NCI-H446 (cell line): ENCODE data around the gene SMYD2.

Experiments used
- DNase-seq, 2 experiments: peaks; one replicate each; lab custom pipeline; 2025; lab: John Stamatoyannopoulos, UW

SMYD2 gene

GRCh38 chr1:214361636-214362035 is 80.7 kb downstream of the SMYD2 start:
- DNase-seq = no peak

- DNase-seq = no peak
These were observed 81.4 kb downstream of the SMYD2 start for GRCh38 chr1:214362188-214362882.

GRCh38 chr1:214363386-214363785 is 82.4 kb downstream of the SMYD2 start:
- DNase-seq = no peak

GRCh38 chr1:214364386-214364785 is 83.4 kb downstream of the SMYD2 start:
- peak in 1 of 2 experiments; percentile 91 for DNase-seq

GRCh38 chr1:214364786-214365295 is 83.9 kb downstream of the SMYD2 start:
- DNase-seq = peak; percentile 64 to 91

- DNase-seq = no peak
These were observed 86.9 kb downstream of the SMYD2 start for GRCh38 chr1:214367841-214368240.

GRCh38 chr1:214369364-214369763 is 88.4 kb downstream of the SMYD2 start:
- DNase-seq = no peak

- DNase-seq = no peak
These were observed 89.7 kb downstream of the SMYD2 start for GRCh38 chr1:214370615-214371014.

GRCh38 chr1:214372092-214372491 is 91.1 kb downstream of the SMYD2 start:
- DNase-seq = no peak

GRCh38 chr1:214377485-214377884 is 96.5 kb downstream of the SMYD2 start:
- no peak for DNase-seq

- no peak for DNase-seq
These were observed 96.9 kb downstream of the SMYD2 start for GRCh38 chr1:214377886-214378285.

GRCh38 chr1:214378492-214378891 is 97.5 kb downstream of the SMYD2 start:
- DNase-seq = no peak

- no peak for DNase-seq
These were observed 98.4 kb downstream of the SMYD2 start for GRCh38 chr1:214379236-214379970.

- no peak for DNase-seq
These were observed 99.4 kb downstream of the SMYD2 start for GRCh38 chr1:214380396-214380795.

GRCh38 chr1:214380986-214381695 is 100.2 kb downstream of the SMYD2 start:
- DNase-seq = no peak

GRCh38 chr1:214383381-214384372 is 102.7 kb downstream of the SMYD2 start:
- no peak for DNase-seq

- no peak for DNase-seq
These were observed 103.6 kb downstream of the SMYD2 start for GRCh38 chr1:214384373-214385079.

- DNase-seq = no peak
These were observed 104.5 kb downstream of the SMYD2 start for GRCh38 chr1:214385428-214385827.

GRCh38 chr1:214386333-214386732 is 105.4 kb downstream of the SMYD2 start:
- no peak for DNase-seq
